ENCODE data around the gene RPS4Y1.
A peak's percentile ranks its signal among the peaks of the same experiment; 100 is the strongest.

RPS4Y1 gene

DNA sequence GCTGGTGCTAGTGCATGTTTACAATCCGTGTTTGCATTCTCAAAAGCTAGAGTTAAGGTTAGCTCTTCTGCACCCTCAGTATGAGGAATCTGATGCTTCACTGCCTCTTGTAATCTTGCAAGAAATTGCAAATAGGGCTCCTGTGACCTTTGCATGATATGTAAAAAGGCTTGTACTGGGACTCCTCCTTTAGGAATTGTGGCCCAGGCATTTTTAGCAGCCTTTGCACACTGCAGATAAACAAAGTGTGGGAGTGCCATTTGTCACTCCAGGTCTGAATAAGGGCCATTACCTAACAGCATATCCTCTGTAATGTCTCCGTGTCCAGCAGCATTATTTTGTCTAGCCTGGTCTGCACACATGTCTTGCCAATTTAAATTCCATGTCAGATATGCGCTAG is 44.5 kb downstream of the RPS4Y1 start:
- no peak for DNase-seq

DNA sequence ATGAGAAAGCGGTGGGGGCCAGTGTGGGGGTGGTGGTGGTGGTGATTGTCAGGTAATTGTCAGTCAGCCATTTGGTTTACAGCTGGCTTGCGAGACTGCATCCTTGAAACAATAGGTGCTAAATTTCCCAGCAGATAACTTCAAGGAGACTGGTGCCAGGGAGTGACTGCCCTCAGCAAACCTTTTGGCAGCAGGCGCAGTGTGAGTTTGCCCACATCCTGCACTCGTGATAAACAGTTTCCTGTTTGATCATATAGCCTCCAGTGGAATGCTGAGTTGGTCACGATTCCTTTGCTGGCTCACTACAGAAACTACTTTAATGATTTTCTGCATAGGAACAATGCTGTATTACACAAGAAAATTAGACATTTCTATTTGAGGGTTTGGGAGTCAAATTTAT is 46.0 kb downstream of the RPS4Y1 start:
- DNase-seq, result no peak

DNA sequence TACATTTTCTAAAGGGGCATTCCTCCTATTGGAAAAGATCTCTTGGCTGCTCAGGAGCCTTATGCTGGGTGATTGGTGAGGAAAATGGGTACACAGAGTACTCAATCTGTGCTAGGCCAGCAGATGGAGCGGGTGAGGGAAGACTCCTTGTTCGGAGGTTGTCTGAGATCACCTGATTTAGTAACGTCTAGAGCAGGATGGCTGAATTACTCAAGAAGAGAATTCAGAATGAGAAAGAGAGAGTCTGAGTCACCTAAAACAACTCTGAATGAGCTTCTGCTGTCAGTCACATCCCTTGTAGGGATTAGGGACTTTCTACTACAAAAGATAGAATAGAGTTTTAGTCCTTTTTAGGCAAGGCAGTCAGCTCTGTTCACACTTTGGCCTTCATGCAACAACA is 46.6 kb downstream of the RPS4Y1 start:
- DNase-seq, result no peak

DNA sequence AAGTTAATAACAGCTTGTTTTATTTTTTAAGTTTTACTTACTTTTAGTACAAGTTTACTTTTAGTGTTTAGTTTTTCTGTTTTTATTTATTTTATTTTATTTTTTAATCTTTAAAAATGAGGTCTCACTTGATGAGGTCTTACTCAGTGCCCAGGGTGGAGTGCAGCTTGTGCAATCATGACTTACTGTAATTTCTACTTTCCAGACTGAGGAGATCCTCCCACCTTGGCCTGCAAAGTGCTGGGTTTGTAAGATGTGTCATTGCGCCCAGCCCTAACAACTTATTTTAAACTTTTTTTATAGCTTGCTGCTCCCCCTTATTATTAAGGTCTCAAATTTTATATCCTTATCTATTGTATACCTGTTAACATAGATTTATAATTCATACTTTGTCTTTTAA is 52.1 kb downstream of the RPS4Y1 start:
- no peak for DNase-seq

DNA sequence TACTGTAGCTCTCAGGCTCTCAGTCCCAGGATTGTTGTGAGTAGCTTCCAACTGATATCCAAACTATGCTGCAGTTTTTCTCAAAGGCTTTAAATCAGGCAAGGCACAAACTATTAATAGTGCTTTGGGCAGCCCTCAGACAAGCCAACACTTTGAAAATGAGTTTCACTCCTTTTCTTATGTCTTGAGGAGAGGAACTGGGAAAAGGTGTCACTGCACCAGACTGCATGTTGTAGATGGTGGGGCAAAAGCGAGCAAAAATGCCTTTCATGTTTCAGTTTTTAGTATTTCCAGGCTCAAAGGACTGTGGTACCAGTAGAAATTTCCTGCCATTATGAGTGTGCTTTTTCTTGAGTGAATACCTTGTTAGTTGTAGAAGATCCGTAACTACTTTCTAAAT is 54.6 kb downstream of the RPS4Y1 start:
- no peak for DNase-seq

DNA sequence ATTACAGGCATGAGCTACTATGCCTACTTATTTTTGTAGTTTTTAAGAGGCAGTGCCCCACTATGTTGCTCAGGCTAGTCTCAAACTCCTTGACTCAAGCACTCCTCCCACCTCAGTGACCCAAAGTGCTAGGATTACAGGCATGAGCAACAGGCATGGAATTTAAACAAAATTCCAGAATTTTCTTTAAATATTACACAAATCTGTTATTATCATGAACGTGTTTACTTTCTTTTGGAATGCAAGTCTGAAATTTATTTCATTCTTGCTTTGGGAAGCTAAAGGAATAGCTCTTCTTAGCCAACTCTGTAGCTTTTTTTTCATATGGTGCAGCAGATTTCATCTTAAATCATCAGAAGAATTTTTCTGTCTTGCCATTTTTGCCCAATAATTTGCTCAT is 66.0 kb downstream of the RPS4Y1 start:
- no peak for DNase-seq

DNA sequence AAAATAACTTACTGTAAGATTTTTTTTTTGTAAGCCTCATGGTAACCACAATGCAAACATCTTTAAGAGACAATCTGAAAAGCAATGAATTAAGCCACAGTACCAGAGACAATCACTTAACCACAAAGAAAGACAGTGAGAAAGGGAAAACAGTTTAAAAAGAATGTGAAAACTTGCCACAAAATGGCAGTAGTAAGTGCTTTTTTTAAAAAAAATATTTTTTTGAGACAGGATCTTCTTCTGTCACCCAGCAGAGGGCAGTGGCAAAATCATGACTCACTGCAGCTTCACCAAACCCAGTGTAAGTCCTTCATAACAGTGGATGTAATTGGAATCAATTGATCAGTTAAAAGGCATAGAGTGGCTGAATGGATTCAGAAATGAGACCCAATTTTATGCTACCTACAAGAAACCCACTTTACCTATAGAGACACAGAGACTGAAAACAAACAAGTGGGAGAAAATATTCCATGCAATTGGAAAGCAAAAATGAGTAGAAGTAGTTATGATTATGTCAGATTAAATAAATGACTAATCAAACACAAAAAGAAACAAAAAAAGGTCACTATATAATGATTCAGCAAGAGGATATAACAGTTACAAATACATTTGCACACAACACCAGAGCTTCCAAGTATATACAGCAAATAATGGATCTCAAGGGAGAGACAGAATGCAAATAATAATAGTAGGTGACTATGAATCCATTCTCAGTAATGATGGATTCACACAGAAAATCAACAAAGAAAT is 71.8 kb downstream of the RPS4Y1 start:
- peak; percentile 1 for DNase-seq

Measured in effector CD8-positive, alpha-beta T cell (primary cell).